Esophagus muscularis mucosa (tissue), 4 donors: ENCODE results near the gene MRPL54. TPM values are rescaled to one million over a fixed set of nuclear protein-coding genes. Genes with fewer than 3 reads are reported as not detected.

Source experiments
- DNase-seq: peaks from one replicate; pipeline ENCODE4 v3.0.0-alpha.2; 2017; ENCODE audit errors: extremely low spot score
- H3K27ac ChIP-seq, 4 donors: fragments of 200-600 bp; sonication (generic); replicated peaks in 1 of 4; 1 replicate in 3 of 4; 2 replicates in 1 of 4; pipeline ENCODE4 v1.5.1; 2016 to 2019; ENCODE audit warnings: mild to moderate bottlenecking in 1 of 4
- H3K27me3 ChIP-seq, 4 donors: fragments of 200-600 bp; sonication (generic); one replicate each; pipeline versions ENCODE4 v1.5.1 to v1.6.0; 2016 to 2019
- H3K36me3 ChIP-seq, 4 donors: fragments of 200-600 bp; sonication (generic); one replicate each; pipeline ENCODE4 v1.5.1; 2016 to 2019
- H3K4me1 ChIP-seq, 4 donors: fragments of 200-600 bp; sonication (generic); one replicate each; pipeline ENCODE4 v1.5.1; 2016 to 2019
- H3K4me3 ChIP-seq, 4 donors: fragments of 200-600 bp; sonication (generic); 1 replicate in 2 of 4; 2 replicates in 2 of 4; pipeline ENCODE4 v1.5.1; 2016 to 2019; ENCODE audit warnings: mild to moderate bottlenecking in 4 of 4, moderate library complexity in 1 of 4
- H3K9me3 ChIP-seq, 4 donors: fragments of 200-600 bp; sonication (generic); 1 replicate in 3 of 4; 2 replicates in 1 of 4; pipeline ENCODE4 v1.5.1; 2016 to 2019
- CTCF ChIP-seq, 3 experiments: fragments of 200-600 bp in 2 of 3; fragments of 450-650 bp in 1 of 3; sonication (generic) in 2 of 3; IDR thresholded peaks; one replicate each; pipeline ENCODE4 v1.5.1; 2017 to 2019; ENCODE audit warnings: antibody characterized with exemption in 3 of 3, mild to moderate bottlenecking in 2 of 3, moderate library complexity in 1 of 3
- EP300 ChIP-seq: sonication (generic); formaldehyde crosslinking; IDR thresholded peaks from one replicate; pipeline ENCODE4 v1.6.1; 2017; ENCODE audit warnings: antibody characterized with exemption
- POLR2A ChIP-seq: fragments of 450-650 bp; IDR thresholded peaks from one replicate; pipeline ENCODE4 v1.6.1; 2017; ENCODE audit warnings: antibody characterized with exemption, moderate library complexity, mild to moderate bottlenecking, low read depth
- POLR2AphosphoS5 ChIP-seq, 2 donors: sonication (generic); formaldehyde crosslinking; IDR thresholded peaks; one replicate each; pipeline ENCODE4 v1.6.1; 2017; ENCODE audit warnings: antibody characterized with exemption in 2 of 2
- WGBS: methylation state at CpG from one replicate; pipeline ENCODE4 v1.1.5; 2018; 5-methylcytosine and 5-hydroxymethylcytosine counted together
- intact Hi-C: fragments of 100-400 bp; cut with DNase I; formaldehyde crosslinking; loops from one replicate; pipeline ENCODE4 v1.15.1; 2023
- total RNA-seq, 4 donors: library from RNA; depleted of rRNA; stranded (reverse); fragments of >200 nt; gene quantifications; one replicate each; pipeline versions ENCODE4 v1.1.0 to v1.2.1, GENCODE V29; 2016

MRPL54 gene
- total RNA-seq, 4 donors from 2014 or later = 45.2 to 84.3 (median 77.4) TPM

- no peak for TF ChIP-seq POLR2AphosphoS5 (IDR thresholded peaks at IDR 0.05)
- no peak for TF ChIP-seq CTCF (IDR thresholded peaks at IDR 0.05)
- TF ChIP-seq EP300 = no peak
- TF ChIP-seq POLR2A = no peak
- H3K9me3 ChIP-seq = peaks cover 0 to 5% (median 0%) of the 10 kb centered on the region in 4 donors
- intact Hi-C loops = no loop called here
- no peak overlapping the region for H3K4me3 ChIP-seq
- H3K27me3 ChIP-seq = peaks cover 0 to 5% (median 0%) of the 10 kb centered on the region in 4 donors
- no peaks in the 10 kb centered on the region for H3K36me3 ChIP-seq
- no peaks in the 10 kb centered on the region for H3K4me1 ChIP-seq
- DNase-seq = no peak
- WGBS = 88% methylated on average over 1 of the region's 1 CpG
- no peak overlapping the region for H3K27ac ChIP-seq
Measured at GRCh38 chr19:3732108-3732507, 30.4 kb upstream of the MRPL54 start.

GRCh38 chr19:3733549-3734309 is 28.8 kb upstream of the MRPL54 start:
- peaks cover 0 to 12% (median 0%) of the 10 kb centered on the region in 4 donors for H3K27me3 ChIP-seq
- no peak overlapping the region for H3K4me3 ChIP-seq
- peaks cover 0 to 5% (median 0%) of the 10 kb centered on the region in 4 donors for H3K9me3 ChIP-seq
- TF ChIP-seq CTCF (IDR thresholded peaks at IDR 0.05) (no peak), POLR2A (no peak)
- H3K27ac ChIP-seq = no peak overlapping the region
- WGBS = 67% methylated on average over 14 of the region's 20 CpGs
- DNase-seq = no peak
- no peaks in the 10 kb centered on the region for H3K4me1 ChIP-seq
- intact Hi-C loops = no loop called here
- H3K36me3 ChIP-seq = no peaks in the 10 kb centered on the region

DNA sequence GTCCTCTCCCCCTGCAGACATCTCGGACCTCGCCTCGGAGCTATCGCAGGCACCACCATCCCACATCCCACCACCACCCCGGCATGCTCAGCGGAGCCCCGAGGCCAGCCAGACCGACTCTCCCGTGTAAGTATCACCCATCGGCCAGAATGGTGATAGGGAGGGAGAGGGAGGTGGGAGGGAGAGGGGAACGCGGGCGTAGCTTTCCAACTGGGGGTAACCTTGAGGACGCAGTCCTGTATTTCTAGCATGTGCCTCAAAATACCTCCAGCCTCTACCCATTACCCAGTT is 28.2 kb upstream of the MRPL54 start:
- no peak for DNase-seq
- H3K27me3 ChIP-seq = peaks cover 0 to 17% (median 0%) of the 10 kb centered on the region in 4 donors
- no peaks in the 10 kb centered on the region for H3K4me1 ChIP-seq
- 95% methylated on average over 14 of the region's 14 CpGs for WGBS
- H3K27ac ChIP-seq = no peak overlapping the region
- no peak overlapping the region for H3K4me3 ChIP-seq
- peaks cover 0 to 1% (median 0%) of the 10 kb centered on the region in 4 donors for H3K9me3 ChIP-seq
- intact Hi-C loops = no loop called here
- no peaks in the 10 kb centered on the region for H3K36me3 ChIP-seq
- no peak for TF ChIP-seq EP300
- no peak for TF ChIP-seq POLR2AphosphoS5 (IDR thresholded peaks at IDR 0.05)
- no peak for TF ChIP-seq CTCF (IDR thresholded peaks at IDR 0.05)
- no peak for TF ChIP-seq POLR2A

DNA sequence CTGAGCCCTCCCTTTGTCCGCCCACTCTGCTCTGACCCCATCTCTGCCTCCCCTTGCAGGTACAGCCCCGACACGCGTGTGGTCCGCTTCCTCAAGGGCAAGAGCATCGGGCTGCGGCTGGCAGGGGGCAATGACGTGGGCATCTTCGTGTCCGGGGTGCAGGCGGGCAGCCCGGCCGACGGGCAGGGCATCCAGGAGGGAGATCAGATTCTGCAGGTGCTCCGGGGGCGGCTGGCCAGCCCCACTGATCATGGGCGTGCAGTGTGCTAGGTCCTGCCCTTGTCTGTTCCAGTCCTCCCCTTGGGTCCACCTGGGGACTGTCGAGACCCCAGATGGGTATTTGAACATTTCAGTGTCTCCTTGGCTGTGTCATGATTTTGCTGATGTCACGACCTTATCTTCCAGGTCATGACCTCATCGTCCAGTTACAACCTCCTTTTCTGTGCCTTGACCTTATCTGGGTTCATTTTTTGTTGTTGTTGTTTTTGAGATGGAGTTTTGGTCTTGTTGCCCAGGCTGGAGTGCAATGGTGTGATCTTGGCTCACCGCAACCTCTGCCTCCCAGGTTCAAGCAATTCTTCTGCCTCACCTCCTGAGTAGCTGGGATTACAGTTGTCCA is 26.3 kb upstream of the MRPL54 start:
- intact Hi-C loops = no loop called here

More for the DNA sequence above, 26.3 kb upstream of the MRPL54 start:
- TF ChIP-seq CTCF (IDR thresholded peaks at IDR 0.05) = no peak
- no peak for TF ChIP-seq POLR2A
- TF ChIP-seq POLR2AphosphoS5 (IDR thresholded peaks at IDR 0.05) = no peak
- no peak for TF ChIP-seq EP300
- Histone ChIP-seq H3K27me3 (peaks cover 0 to 17% (median 0%) of the 10 kb centered on the region in 4 donors), H3K9me3 (no peaks in the 10 kb centered on the region), H3K4me3 (no peak overlapping the region), H3K36me3 (no peaks in the 10 kb centered on the region), H3K27ac (no peak overlapping the region), H3K4me1 (no peaks in the 10 kb centered on the region)
- WGBS = 70% methylated on average over 8 of the region's 21 CpGs
- no peak for DNase-seq
